ENCODE results near the gene CLOCK.

GRCh38 chr4:55437356-55437796, 109.3 kb downstream of the CLOCK start:
- TF ChIP-seq CTCF (IDR thresholded peaks at IDR 0.05; ENCODE audit: low read depth, low read length, poor library complexity, severe bottlenecking) (no peak), EZH2phosphoT487 (IDR thresholded peaks at IDR 0.05; ENCODE audit: borderline replicate concordance, low read length) (no peak)

Data from DOHH2 (cell line).